Chondrocyte (in vitro differentiated cells): Measurements from ENCODE around the gene PI16. TPM values are rescaled to one million over a fixed set of nuclear protein-coding genes. Genes with fewer than 3 reads are reported as not detected.
"Not testable (repeated sequence)": the region's sequence is repeated elsewhere in the genome, so short reads cannot be mapped to it uniquely, and the experiment has no call there.

ENCODE experiments used
- DNase-seq: peaks from one replicate; pipeline ENCODE4 v3.0.0; 2021; ENCODE audit warnings: mixed read lengths, low spot score
- H3K27ac Mint-ChIP-seq: one replicate; pipeline ENCODE4 v1.8.0; 2021; ENCODE audit warnings: mild to moderate bottlenecking, moderate library complexity, mixed read lengths; ENCODE audit not compliant: unreplicated experiment
- H3K27me3 Mint-ChIP-seq: 2 replicates; pipeline ENCODE4 v1.8.0; 2021; ENCODE audit warnings: low read depth, mixed read lengths
- H3K36me3 Mint-ChIP-seq: 2 replicates; pipeline ENCODE4 v1.8.0; 2021; ENCODE audit warnings: low read depth, mixed read lengths
- H3K4me1 Mint-ChIP-seq: 2 replicates; pipeline ENCODE4 v1.8.0; 2021; ENCODE audit warnings: low read depth, mild to moderate bottlenecking, mixed read lengths
- H3K4me3 Mint-ChIP-seq: one replicate; pipeline ENCODE4 v1.8.0; 2021; ENCODE audit warnings: mild to moderate bottlenecking, moderate library complexity, mixed read lengths; ENCODE audit not compliant: unreplicated experiment
- H3K9me3 Mint-ChIP-seq: 2 replicates; pipeline ENCODE4 v1.8.0; 2021; ENCODE audit warnings: low read depth, mixed read lengths
- total RNA-seq: library from RNA; stranded (reverse); gene quantifications from 3 replicates; pipeline ENCODE4 v1.2.1, GENCODE V29; 2021
- TF ChIP-seq, protein P1 (sequence below): fragments of 200-600 bp; sonication (generic); IDR thresholded peaks from 2 replicates; pipeline ENCODE4 v1.5.0; 2021; ENCODE audit warnings: antibody characterized with exemption, mild to moderate bottlenecking, moderate library complexity

The PI16 gene
- total RNA-seq, 1 donor from 2014 or later: not detected

DNA sequence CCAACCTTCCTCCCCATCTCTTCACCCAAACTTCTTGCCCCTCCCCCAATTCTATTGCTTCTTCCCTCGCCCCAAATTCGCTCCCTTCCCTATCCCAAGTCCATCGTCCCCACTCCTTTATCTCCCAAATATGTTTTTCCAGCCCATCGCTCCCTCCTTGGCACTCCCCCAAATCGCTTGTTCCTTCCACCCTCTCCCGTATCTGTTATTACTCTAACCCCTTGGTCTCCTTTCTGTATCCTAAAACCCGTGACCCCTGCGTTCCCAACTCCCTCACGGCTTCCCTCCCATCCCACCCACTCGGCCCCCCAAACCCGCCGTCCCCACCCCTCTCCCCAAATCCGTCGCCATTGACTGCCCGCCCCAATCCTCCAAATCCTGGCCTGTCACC lies 30.9 kb downstream of the PI16 start:
- TF ChIP-seq, protein P1, sequence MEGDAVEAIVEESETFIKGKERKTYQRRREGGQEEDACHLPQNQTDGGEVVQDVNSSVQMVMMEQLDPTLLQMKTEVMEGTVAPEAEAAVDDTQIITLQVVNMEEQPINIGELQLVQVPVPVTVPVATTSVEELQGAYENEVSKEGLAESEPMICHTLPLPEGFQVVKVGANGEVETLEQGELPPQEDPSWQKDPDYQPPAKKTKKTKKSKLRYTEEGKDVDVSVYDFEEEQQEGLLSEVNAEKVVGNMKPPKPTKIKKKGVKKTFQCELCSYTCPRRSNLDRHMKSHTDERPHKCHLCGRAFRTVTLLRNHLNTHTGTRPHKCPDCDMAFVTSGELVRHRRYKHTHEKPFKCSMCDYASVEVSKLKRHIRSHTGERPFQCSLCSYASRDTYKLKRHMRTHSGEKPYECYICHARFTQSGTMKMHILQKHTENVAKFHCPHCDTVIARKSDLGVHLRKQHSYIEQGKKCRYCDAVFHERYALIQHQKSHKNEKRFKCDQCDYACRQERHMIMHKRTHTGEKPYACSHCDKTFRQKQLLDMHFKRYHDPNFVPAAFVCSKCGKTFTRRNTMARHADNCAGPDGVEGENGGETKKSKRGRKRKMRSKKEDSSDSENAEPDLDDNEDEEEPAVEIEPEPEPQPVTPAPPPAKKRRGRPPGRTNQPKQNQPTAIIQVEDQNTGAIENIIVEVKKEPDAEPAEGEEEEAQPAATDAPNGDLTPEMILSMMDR: no peak
- H3K4me1 Mint-ChIP-seq: peaks cover 32% of the 10 kb centered on the region
- no peak for DNase-seq
- no peak overlapping the region for H3K27ac Mint-ChIP-seq
- no peaks in the 10 kb centered on the region for H3K27me3 Mint-ChIP-seq
- H3K36me3 Mint-ChIP-seq: no peaks in the 10 kb centered on the region
- no peak overlapping the region for H3K4me3 Mint-ChIP-seq
- H3K9me3 Mint-ChIP-seq: no peaks in the 10 kb centered on the region

DNA sequence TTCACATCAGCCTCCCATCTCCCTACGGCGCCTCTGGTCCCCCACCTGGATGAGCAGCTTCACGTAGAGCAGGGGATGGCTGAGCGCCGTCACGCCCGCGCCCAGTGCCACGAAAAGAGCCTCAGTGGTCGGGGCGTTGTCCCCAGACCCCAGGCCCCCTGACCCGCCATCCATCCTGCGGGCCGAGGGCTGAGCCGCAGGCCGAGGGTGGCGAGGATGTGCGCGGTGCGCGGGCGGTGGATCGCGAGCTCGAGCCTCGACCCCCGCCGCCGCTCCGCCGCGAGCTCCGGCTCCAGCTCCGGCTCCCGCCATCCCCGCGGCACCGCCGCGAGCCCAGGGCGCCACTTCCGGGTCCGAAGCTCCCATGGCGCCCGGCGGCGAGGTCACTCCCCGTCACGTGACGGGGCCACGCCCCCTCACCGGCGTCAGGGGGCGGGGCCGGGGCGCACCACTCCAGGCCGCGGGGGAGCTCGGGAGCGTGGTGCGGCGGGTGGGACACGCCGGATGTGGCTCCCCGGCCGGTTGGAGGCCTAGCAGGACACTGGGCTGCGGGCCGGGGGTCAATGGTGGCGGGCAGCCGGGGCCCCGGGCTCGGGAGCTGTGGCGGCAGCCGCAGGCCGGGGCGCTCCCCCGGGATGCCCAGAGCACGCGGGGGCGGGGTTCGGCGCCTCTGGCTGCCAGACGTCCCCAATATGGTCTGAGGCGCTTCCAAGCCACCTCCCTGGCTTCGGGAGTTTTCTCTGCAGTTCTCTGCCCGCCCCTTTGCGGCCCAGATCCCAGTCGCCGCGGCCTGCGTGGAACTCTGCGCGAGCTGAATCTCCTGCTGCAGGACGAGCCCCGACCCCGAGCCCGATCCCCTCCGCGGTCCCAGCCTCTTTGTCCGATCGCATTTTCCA lies 31.5 kb downstream of the PI16 start, which contains the start of gene MTCH1:
TSS of gene MTCH1 (minus strand) at position 389 of the 896 bp plus-strand sequence. CDS start at position 366, 23 bp downstream.
- Mint-ChIP-seq H3K36me3 (no peaks in the 10 kb centered on the region), H3K4me1 (peaks cover 26% of the 10 kb centered on the region), H3K27me3 (no peaks in the 10 kb centered on the region), H3K27ac (peak within 1 kb of the TSS; percentile 96), H3K4me3 (peak within 1 kb of the TSS; percentile 87), H3K9me3 (no peaks in the 10 kb centered on the region)
- DNase-seq: no peak
- TF ChIP-seq, protein P1: no peak

DNA sequence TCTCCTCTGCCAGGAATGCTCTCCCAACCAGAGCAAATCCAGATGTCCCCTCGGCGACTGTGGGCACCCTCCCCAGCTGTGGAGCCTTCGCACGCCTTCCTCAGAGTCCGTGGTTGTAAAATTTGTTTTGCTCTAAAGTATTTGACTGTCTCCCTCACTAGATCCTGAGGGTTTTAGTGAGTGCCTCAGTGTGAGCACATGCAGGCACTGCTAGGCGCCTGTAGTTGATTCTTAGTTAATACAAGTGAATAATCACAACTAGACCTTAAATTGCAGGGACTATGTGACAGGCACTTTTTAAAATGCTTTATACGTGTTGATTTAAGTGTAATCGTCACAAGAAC lies 32.1 kb downstream of the PI16 start:
- H3K9me3 Mint-ChIP-seq: no peaks in the 10 kb centered on the region
- H3K4me1 Mint-ChIP-seq: peaks cover 21% of the 10 kb centered on the region
- no peak for DNase-seq
- H3K4me3 Mint-ChIP-seq: peak overlapping the region; percentile 87
- no peaks in the 10 kb centered on the region for H3K27me3 Mint-ChIP-seq
- TF ChIP-seq, protein P1: no peak
- no peaks in the 10 kb centered on the region for H3K36me3 Mint-ChIP-seq
- H3K27ac Mint-ChIP-seq: peak overlapping the region; percentile 96

DNA sequence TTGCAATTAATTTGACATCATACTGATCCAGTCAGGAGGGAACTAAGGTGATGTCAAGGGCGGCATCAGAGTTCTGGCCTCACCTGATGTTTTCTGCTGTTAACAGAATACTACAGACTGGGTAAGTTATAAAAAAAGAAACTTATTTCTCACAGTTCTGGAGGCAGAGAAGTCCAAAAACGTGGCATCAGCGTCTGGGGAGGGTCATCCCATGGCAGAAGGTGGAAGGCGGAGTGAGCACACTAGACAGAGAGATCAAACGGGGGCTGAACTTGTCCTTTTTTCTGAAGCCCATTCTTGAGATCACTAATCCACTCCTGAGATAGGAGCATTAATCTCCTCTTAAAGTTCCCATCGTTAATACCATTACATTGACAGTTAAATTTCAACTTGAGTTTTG lies 34.7 kb downstream of the PI16 start:
- Mint-ChIP-seq H3K9me3 (no peaks in the 10 kb centered on the region), H3K36me3 (no peaks in the 10 kb centered on the region), H3K4me1 (peaks cover 16% of the 10 kb centered on the region), H3K27me3 (no peaks in the 10 kb centered on the region), H3K27ac (no peak overlapping the region), H3K4me3 (no peak overlapping the region)
- no peak for DNase-seq
- TF ChIP-seq, protein P1: no peak

DNA sequence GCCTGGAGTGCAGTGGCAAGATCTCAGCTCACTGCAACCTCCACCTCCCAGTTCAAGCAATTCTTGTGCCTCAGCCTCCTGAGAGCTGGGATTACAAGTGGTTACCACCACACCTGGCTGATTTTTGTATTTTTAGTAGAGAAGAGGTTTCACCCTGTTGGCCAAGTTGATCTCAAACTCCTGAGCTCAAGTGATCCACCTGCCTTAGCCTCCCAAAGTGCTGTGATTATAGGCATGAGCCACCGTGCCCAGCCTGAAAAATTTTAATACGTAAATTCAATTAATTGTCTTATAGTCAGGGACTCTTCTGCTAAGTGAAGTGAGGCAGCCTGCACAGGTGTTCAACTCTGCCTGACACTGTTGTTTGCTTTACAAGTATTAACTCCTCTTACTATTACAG lies 35.9 kb downstream of the PI16 start:
- H3K27me3 Mint-ChIP-seq: not testable (repeated sequence)

More for the DNA sequence above, 35.9 kb downstream of the PI16 start:
- H3K27ac Mint-ChIP-seq, DNase-seq, H3K36me3 Mint-ChIP-seq, H3K9me3 Mint-ChIP-seq, H3K4me3 Mint-ChIP-seq: not testable (repeated sequence)
- peaks cover 16% of the 10 kb centered on the region for H3K4me1 Mint-ChIP-seq
